ENCODE results near the gene ARX. TPM values are rescaled to one million over a fixed set of nuclear protein-coding genes. Genes with fewer than 3 reads are reported as not detected.

Gene ARX
- total and polyA plus RNA-seq, 9 donors, result 21.8 to 152 (median 78.0) TPM

DNA sequence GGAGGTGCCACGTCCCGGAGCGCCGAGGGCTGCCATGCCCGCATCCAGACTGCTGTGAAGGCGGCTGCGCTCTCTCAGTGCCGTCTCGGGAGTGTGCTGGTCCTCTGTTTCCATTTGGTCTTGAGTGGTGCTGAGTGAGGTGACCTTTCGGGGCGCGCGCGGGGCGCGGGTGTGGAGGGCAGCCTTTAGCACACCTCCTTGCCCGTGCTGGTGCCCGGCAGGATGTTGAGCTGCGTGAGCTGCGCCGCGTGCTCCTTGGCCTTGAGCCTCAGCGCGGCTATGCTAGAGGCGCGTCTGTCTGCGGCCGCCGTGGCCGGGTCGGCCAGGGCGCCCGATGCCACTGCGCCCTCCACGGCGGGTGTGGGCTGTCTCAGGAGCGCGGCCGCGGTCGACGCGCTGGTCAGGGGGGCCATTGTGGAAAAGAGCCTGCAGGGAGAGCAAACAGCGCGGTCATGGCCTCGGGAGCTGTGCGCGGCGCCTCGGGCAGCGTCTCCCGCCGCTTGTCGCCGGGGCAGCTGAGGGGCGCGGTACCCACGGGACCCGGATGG is 11.2 kb downstream of the ARX start:
- peak overlapping the region; percentile 20 for H3K4me3 ChIP-seq
- H3K9me3 ChIP-seq, result peaks cover 0 to 3% of the 10 kb centered on the region in 2 donors
- TF ChIP-seq EP300 (IDR thresholded peaks at IDR 0.05), result no peak
- TF ChIP-seq, protein P1, sequence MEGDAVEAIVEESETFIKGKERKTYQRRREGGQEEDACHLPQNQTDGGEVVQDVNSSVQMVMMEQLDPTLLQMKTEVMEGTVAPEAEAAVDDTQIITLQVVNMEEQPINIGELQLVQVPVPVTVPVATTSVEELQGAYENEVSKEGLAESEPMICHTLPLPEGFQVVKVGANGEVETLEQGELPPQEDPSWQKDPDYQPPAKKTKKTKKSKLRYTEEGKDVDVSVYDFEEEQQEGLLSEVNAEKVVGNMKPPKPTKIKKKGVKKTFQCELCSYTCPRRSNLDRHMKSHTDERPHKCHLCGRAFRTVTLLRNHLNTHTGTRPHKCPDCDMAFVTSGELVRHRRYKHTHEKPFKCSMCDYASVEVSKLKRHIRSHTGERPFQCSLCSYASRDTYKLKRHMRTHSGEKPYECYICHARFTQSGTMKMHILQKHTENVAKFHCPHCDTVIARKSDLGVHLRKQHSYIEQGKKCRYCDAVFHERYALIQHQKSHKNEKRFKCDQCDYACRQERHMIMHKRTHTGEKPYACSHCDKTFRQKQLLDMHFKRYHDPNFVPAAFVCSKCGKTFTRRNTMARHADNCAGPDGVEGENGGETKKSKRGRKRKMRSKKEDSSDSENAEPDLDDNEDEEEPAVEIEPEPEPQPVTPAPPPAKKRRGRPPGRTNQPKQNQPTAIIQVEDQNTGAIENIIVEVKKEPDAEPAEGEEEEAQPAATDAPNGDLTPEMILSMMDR (IDR thresholded peaks at IDR 0.05), result no peak
- TF ChIP-seq POLR2A (IDR thresholded peaks at IDR 0.05), result no peak
- no peaks in the 10 kb centered on the region for H3K36me3 ChIP-seq
- intact Hi-C loops (cut with DNase I), result loop anchor here in 2 of 4 donors (5.0 to 10.0 kb wide), 3 partner anchors 130 to 162 kb away; no protein-coding TSS in a partner anchor
- H3K4me1 ChIP-seq (ENCODE audit: insufficient read depth), result no peaks in the 10 kb centered on the region
- H3K27me3 ChIP-seq, result no peaks in the 10 kb centered on the region
- WGBS, 3 donors, result 26 to 37% (median 29%) methylated on average over 37 to 59 of the region's 59 CpGs
- peak; percentile 45 to 66 (median 61) for DNase-seq
- H3K27ac ChIP-seq, result peak overlapping the region; percentile 93

DNA sequence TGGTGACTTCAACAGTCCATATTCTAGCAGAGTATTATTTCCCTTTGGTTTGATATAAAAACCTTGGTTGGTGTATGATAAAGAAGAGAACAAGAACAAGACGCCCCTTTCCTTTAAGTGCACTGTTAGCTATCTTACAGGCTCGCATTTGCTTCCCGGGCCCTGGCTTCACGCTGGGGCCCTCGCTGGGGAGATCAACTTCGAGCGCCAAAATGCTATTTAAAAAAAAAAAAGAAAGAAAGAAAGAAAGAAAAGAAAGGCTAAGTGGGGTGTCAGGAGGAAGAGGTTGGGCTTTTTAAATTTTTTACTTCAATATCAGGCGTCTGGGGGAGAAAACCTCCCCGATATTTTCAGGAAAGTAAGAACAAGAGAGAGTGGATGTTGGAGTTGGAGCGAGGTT is 11.7 kb downstream of the ARX start:
- no peaks in the 10 kb centered on the region for H3K27me3 ChIP-seq

DNA sequence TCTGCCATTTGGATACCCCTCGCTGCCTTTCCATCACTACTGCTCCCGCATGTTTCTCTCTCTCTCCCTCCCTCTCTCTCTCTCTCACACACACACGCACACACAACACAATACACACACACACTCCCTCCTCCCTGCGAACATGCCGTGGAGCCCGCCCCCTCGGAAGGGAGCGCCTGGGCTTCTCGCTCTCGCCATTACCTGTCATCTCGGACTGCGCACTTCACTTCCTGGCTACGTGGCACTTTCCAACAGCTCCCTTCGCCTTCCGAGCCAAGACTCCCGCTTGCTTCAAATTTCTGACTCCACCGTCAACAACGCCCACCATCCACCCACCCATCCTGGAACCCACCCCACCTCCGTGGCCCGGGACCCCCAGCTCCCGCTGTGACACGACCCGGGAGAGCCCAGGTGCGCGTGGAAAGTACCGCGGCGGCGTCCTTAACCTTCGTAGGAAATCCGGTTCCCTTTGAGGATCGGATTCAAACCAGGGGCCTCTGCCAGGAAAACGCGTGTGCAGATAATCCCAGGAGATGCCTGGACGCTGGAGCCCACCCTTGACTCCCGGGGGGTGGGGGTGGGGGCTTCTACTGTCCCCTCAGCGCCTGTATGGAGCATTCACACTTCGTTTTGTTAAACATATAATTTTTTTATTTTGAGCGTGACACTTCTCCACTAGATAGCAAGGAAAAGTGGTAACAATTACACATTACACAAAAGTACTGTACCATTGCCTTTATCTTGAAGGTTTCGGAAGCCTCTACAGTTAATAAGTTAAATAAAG is 12.5 kb downstream of the ARX start:
- H3K4me3 ChIP-seq, result peak overlapping the region; percentile 28
- no peaks in the 10 kb centered on the region for H3K27me3 ChIP-seq
- no peaks in the 10 kb centered on the region for H3K36me3 ChIP-seq
- WGBS, 3 donors, result 18 to 30% (median 21%) methylated on average over 40 of the region's 40 CpGs
- peak overlapping the region; percentile 70 to 93 for H3K27ac ChIP-seq
- peak; percentile 75 to 83 (median 77) for DNase-seq
- peaks cover 0 to 3% of the 10 kb centered on the region in 2 donors for H3K9me3 ChIP-seq
- no peaks in the 10 kb centered on the region for H3K4me1 ChIP-seq (ENCODE audit: insufficient read depth)
- TF ChIP-seq POLR2A (IDR thresholded peaks at IDR 0.05) (peak; percentile 14), EP300 (IDR thresholded peaks at IDR 0.05) (no peak)
- intact Hi-C loops (cut with DNase I), result loop anchor here in 2 of 4 donors (5.0 to 10.0 kb wide), 3 partner anchors 128 to 161 kb away; no protein-coding TSS in a partner anchor

More for the DNA sequence above, 11.7 kb downstream of the ARX start:
- Histone ChIP-seq H3K4me1 (ENCODE audit: insufficient read depth) (no peaks in the 10 kb centered on the region), H3K36me3 (no peaks in the 10 kb centered on the region), H3K4me3 (no peak overlapping the region), H3K9me3 (peaks cover 0 to 3% of the 10 kb centered on the region in 2 donors), H3K27ac (peak overlapping the region; percentile 93)
- WGBS, 3 donors, result 20 to 22% (median 21%) methylated on average over 10 of the region's 10 CpGs
- no peak for DNase-seq
- TF ChIP-seq, protein P1 (IDR thresholded peaks at IDR 0.05), result no peak
- TF ChIP-seq EP300 (IDR thresholded peaks at IDR 0.05) (no peak), POLR2A (IDR thresholded peaks at IDR 0.05) (no peak)
- intact Hi-C loops (cut with DNase I), result loop anchor here in 2 of 4 donors (5.0 to 10.0 kb wide), 3 partner anchors 129 to 162 kb away; no protein-coding TSS in a partner anchor

DNA sequence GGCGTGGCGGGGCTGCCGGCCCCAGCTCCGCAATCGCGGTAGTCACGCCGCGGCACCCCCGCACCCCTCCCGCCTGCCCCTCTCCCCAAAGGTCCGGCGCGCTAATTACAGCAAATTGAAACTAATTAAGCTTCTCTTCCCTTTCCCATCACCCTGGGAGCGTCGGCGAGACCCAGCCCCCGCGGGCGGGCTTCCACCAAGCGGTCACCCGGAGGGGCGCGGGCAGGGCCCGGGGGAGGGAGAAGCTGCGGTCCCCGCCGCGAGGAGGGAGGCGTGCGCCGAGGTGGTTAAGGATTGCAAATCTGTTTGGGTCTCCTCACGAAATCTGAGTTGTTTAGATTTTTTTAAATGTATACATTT is 13.1 kb downstream of the ARX start:
- no peaks in the 10 kb centered on the region for H3K4me1 ChIP-seq (ENCODE audit: insufficient read depth)
- DNase-seq, result peak in 4 of 5 donors; percentile 37 to 63 (median 58)
- peaks cover 0 to 3% of the 10 kb centered on the region in 2 donors for H3K9me3 ChIP-seq
- 20 to 31% (median 25%) methylated on average over 22 to 33 of the region's 33 CpGs for WGBS, 3 donors
- H3K36me3 ChIP-seq, result no peaks in the 10 kb centered on the region
- TF ChIP-seq, protein P1 (IDR thresholded peaks at IDR 0.05), result no peak
- no peak for TF ChIP-seq EP300 (IDR thresholded peaks at IDR 0.05)
- no peak for TF ChIP-seq POLR2A (IDR thresholded peaks at IDR 0.05)
- no peaks in the 10 kb centered on the region for H3K27me3 ChIP-seq
- H3K27ac ChIP-seq, result peak overlapping the region; percentile 70 to 93
- H3K4me3 ChIP-seq, result peak overlapping the region; percentile 28
- intact Hi-C loops (cut with DNase I), result loop anchor here in 2 of 4 donors (5.0 to 10.0 kb wide), 3 partner anchors 128 to 160 kb away; no protein-coding TSS in a partner anchor

All from ovary (tissue), 9 donors.